GM21723 (cell line): Measurements from ENCODE around the gene LINC01488.

Experiments used
- ATAC-seq: cut with Tn5 transposase; IDR thresholded peaks from one replicate; pipeline ENCODE4 v1.9.1; 2021; ENCODE audit warnings: mild to moderate bottlenecking, moderate library complexity; ENCODE audit not compliant: unreplicated experiment

The LINC01488 gene

DNA sequence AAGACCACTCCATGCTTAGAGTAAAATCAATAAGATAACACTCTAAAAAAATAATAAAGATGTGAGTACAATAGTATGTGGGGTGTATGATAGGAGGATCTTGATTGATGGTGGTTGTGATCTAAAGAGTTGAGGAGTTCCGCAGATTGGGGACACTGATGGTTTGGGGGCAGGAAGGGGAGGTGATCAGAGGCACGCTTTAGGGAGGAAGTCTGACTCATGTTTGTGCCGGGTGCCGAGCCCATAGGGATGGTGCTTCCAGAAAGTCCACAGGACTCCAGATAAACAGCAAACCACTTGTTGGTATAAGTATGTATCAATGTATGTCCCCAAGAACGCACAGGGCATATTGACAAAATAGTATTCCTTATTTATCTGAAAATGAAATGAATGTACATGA is 27.5 kb downstream of the LINC01488 start:
- no peak for ATAC-seq

DNA sequence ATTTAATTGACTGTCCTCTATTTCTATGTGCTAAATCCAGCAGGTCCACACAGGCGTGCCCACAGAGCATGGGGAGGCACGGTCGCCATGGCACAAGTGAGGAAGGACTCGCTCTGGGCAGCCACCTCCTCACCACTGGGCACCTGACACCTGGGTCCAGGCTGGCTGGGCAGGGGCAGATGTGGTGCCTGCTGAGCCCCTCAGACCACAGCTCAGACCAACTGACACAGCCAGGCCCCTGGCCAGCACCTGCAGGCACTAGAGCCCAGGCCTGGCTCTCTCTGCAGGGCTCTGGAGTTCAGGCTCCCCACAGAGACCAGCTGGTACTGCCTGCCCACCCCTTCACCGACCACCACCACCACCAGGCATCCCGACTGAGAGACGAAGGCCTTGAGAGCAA is 27.9 kb downstream of the LINC01488 start:
- no peak for ATAC-seq

GRCh38 chr11:69509846-69510390 is 28.5 kb downstream of the LINC01488 start:
- no peak for ATAC-seq

- ATAC-seq, result no peak
These were observed 29.3 kb downstream of the LINC01488 start for GRCh38 chr11:69510471-69511357.

DNA sequence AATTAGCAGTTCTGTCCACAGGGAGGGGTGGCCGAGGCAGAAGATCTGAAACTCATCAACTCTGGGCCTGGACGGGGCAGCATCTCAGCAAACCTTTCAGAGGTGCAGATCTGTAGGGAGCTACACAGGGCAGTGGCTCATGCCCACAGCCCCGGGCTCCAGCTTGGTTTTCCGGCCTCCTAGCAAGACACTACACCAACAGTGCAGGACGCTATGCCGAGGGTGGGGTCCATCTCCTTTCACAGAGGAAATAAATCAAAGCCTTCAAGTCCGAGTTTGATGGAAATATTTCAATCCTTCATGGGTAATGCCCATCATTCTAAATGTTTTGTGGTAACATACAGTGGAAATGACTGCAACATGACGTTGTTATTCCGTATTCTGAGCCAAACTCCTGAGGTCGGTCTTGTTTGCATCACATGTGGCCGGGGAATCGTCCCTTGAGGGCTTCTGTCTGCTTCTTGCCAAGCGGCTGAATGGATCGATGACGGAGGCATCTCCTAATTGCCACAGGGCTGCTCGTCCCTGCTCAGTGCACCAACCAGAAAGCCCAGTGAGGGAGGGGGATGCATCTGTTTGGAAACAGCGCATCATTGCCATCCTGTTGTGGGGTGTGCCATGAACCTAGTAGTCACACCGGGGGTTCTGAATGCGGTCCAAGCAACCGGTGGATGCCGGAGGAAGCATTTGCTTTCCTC is 30.0 kb downstream of the LINC01488 start:
- ATAC-seq, result no peak

DNA sequence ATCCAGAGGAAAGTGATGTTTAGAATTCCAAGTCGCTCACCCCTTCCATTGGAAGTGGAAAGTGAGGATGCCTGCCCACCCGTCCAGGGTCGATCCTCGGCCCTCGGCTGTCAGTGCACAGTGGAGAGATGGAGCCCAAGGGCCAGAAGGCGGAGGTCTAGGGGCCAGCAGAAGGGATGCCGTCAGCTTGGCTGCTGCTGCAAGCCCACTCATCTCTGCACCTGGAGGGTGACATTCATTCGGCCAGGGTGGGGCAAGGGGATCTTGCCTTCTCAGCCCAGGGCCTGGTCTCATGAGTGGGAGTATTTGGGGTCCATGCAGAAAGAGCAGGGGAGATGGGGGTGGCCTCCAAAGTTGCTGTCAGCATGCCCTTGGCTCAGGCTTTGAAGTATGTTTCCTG is 30.7 kb downstream of the LINC01488 start:
- ATAC-seq, result no peak

- ATAC-seq, result no peak
These were observed 31.3 kb downstream of the LINC01488 start for GRCh38 chr11:69512790-69513189.

DNA sequence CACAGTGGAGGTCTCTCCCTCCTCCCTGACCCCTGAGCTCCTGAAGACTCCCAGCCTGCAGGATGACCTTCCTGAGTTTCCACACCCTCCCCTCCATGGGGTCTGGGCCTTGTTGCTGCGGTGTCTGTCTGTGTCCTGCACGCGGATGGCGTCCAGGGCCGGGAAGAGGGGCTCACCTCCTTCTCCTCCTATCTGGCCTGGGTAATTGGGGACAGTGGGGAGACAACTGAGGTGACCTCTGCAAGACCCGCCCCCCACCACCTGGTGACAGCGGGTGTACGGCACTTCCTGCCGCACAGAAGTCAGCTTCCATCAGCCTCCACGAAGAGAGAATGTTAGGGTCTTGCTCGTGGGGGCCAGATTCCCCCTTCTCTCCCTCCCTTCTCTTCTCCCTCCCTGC is 31.7 kb downstream of the LINC01488 start:
- ATAC-seq, result no peak

DNA sequence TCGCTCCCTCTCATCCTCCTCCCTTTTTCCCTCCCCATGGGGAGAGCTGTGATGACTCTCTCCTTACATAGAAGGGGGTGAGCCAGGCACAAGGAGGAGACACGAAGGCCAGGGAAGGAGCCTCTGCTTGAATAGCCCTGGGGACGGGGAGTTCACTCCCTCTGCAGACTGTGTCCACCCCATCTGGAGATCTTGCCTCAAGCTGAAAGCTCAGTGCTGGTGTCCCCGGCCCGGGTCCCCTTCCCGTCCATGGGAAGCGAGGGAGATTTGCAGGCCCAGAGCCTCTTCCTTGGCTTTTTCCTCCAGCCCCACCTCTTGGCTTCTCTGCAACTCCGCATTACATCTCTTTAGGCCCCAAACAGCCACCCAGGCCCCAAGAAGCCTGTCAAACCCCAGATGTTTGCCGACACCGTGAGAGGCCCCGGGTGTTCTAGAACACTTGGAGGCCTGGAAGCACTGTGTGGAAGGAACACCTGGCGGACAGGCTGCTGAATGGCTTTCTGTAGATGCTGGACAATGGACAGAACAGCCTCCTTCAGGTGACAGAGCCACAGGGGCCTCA is 32.3 kb downstream of the LINC01488 start:
- ATAC-seq, result no peak

DNA sequence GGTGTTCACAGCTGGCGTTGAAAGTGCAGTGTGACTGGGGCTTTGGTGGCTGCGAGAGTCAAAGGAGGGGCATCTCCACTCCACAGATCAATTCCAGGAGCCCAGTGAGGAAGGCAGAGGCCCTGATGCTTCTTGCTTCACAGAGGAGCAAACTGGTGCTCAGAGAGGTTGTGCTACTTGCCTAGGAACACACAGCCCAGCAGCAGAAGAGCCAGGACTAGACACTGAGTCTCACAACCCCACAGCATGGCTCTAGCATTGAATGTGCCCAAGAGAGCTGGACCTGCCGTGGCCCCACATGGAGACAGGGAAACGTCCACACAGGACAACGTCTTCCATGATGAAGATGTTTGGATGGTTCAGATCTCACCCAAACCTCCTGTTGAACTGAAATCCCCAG is 33.3 kb downstream of the LINC01488 start:
- no peak for ATAC-seq

- ATAC-seq, result no peak
These were observed 34.1 kb downstream of the LINC01488 start for GRCh38 chr11:69515271-69516245.

DNA sequence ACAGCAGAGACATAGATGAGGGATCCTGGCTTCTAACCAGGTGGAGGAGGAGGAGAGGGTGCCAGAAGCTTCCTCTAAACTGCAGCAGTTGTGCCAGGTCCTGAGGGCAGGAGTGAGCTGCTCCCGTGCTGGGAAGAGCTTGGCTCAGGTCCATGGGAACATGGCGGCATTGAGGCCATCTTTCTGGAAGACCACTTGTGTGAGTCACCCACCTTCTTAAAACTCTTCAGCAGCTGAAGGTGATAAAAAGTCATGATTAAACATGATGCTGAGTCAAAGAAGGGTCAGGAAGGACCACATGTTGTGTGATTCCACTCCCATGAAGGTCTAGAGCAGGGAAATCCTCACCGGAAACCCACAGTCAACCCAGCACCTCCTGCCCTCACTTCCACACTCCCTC is 35.1 kb downstream of the LINC01488 start:
- no peak for ATAC-seq

DNA sequence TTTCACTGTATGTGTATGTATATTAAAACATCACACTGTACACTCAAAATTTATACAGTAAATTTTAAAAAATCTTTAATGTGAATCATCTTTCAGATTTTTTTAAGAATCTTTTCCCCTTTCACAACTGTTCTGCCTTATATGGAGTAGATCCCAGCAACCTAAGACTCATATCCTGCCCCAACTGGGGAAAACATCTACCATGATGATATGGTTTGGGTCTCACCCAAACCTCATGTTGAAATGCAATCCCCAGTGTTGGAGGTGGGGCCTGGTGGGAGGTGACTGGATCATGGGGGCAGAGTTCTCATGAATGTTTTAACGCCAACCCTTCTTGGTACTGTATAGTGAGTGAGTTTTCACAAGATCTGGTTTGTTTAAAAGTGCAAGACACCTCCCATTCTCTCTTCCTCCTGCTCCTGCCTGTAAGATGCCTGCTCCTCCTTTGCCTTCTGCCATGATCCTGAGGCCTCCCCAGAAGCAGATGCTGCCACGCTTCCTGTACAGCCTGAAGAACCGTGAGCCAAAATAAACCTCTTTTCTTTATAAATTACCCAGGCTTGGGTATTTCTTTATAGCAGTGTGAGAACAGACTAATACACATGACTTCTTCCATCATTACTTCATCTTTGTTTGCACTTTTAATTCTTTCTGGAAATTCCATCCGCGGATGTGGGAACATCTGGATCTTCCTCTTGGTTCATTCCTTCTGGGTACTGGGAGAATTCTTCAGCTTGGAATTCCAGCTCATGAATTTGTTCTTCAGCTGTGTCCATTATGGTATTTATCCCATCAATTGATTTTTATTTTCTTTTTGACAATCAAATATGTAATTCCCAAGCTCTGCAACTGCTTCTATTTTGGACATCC is 36.9 kb downstream of the LINC01488 start:
- ATAC-seq, result no peak

DNA sequence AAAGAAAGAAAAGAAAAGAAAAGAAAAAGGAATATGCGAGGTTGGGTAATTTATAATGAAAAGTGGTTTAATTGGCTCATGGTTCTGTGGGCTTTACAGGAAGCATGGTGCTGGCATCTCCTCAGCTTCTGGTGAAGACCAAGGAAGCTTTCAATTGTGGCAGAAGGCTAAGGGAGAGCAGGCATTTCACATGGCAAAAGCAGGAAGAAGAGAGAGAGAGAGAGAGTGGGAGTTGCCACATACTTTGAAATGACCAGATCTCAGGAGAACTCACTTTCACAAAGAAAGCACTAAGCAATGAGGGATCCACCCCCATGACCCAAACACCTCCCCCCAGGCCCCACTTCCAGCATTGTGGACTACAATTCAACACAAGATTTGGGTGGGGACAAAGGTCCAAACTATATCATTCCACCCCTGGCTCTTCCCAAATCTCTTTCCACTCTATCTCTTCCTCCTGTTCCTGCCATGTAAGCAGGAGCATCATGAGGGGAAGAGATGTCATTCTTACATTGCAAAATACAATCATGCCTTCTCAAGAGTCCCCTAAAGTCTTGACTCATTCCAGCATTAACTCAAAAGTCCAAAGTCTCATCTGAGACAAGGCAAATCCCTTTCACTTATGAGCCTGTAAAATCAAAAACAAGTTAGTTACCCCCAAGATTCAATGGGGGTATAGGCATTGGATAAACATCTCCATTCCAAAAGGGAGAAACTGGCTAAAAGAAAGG is 38.9 kb downstream of the LINC01488 start:
- ATAC-seq, result no peak

- no peak for ATAC-seq
These were observed 40.0 kb downstream of the LINC01488 start for GRCh38 chr11:69521457-69521856.

- ATAC-seq, result no peak
These were observed 42.0 kb downstream of the LINC01488 start for GRCh38 chr11:69523453-69523852.

GRCh38 chr11:69524291-69524882 is 42.9 kb downstream of the LINC01488 start:
- no peak for ATAC-seq

DNA sequence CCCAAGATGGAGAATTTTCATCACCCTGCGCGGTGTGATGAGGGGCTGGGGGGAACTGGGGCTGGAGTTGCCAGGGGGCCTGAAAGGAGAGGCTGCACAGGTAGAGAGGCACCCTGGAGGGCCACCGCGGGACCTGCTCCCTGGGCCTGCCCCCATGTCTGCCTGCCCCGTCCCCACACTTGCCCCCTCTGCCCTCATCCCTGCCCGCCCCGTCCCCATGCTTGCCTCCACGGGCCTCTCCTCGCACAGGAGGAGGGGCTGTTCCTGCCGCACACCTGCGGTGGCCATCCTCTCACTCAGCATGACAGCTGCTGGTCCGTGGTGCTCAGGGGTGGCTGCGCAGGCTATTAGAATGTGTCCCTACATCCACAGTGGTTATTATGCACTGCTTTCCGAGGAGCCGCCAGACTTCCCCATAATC is 43.5 kb downstream of the LINC01488 start:
- ATAC-seq, result no peak
